Endothelial cell of umbilical vein (primary cell): ENCODE measurements around the gene DCAF11. TPM values are rescaled to one million over a fixed set of nuclear protein-coding genes. Genes with fewer than 3 reads are reported as not detected.

Experiments
- BruUV-seq: library from RNA; stranded (reverse); fragments of 400-500 nt; replicated peaks from 2 replicates; lab custom pipeline; 2021; lab: Mats Ljungman, UMichigan
- CTCF ChIA-PET: fragments of 300-600, 350-600 bp; sonication (Branson Sonifier 250); formaldehyde crosslinking; loops from one replicate; lab custom pipeline; 2021; ENCODE audit warnings: antibody characterized with exemption, inconsistent platforms; lab: Charles Lee
- POLR2A ChIA-PET: fragments of 300-600, 350-600 bp; sonication (Branson Sonifier 250); formaldehyde crosslinking; loops from one replicate; lab custom pipeline; 2021; ENCODE audit warnings: antibody characterized with exemption, inconsistent platforms; lab: Charles Lee
- DNase-seq: peaks from one replicate; pipeline ENCODE4 v3.0.0-alpha.2; 2011; ENCODE audit warnings: low read depth, low spot score
- FAIRE-seq: peaks from 2 replicates; lab custom pipeline; 2011; peaks lifted over from hg19 to GRCh38; lab: Jason Lieb, UNC
- H2AFZ ChIP-seq: 2 replicates; pipeline ENCODE4 v1.6.0; 2012; ENCODE audit warnings: low read depth, low read length, control low read depth, inconsistent platforms
- H3K27ac ChIP-seq: 2 replicates; pipeline ENCODE4 v1.5.1; 2011; ENCODE audit warnings: low read depth, mild to moderate bottlenecking, control low read depth, low read length, moderate library complexity; ENCODE audit not compliant: insufficient read depth
- H3K27me3 ChIP-seq, 2 experiments: 2 replicates each; pipeline versions ENCODE4 v1.6.0 to v1.6.1; 2011; ENCODE audit warnings: low read length in 2 of 2, mixed read lengths in 1 of 2; ENCODE audit not compliant: control insufficient read depth in 2 of 2, insufficient read depth in 2 of 2
- H3K36me3 ChIP-seq, 2 experiments: 2 replicates in 1 of 2; 3 replicates in 1 of 2; pipeline ENCODE4 v1.5.1; 2011; ENCODE audit warnings: low read length in 2 of 2, mild to moderate bottlenecking in 1 of 2, moderate library complexity in 1 of 2; ENCODE audit not compliant: control insufficient read depth in 2 of 2, insufficient read depth in 2 of 2; ENCODE audit errors: extremely low read depth in 1 of 2
- H3K4me1 ChIP-seq: 3 replicates; pipeline ENCODE4 v1.5.1; 2011; ENCODE audit warnings: mild to moderate bottlenecking, low read length; ENCODE audit not compliant: control insufficient read depth, insufficient read depth; ENCODE audit errors: extremely low read depth
- H3K4me2 ChIP-seq: 2 replicates; pipeline ENCODE4 v1.6.1; 2011; ENCODE audit warnings: low read length, control low read depth, mixed read lengths; ENCODE audit not compliant: insufficient read depth
- H3K4me3 ChIP-seq, 3 experiments: fragments of 200-600 bp in 1 of 3; sonication (generic), shearing (Covaris generic) in 1 of 3; replicated peaks in 1 of 3; 2 replicates each; pipeline ENCODE4 v1.5.1; 2011 to 2016; ENCODE audit warnings: control low read depth in 3 of 3, low read length in 3 of 3, mild to moderate bottlenecking in 2 of 3, inconsistent platforms in 1 of 3, low read depth in 1 of 3, moderate library complexity in 1 of 3; ENCODE audit not compliant: insufficient read depth in 1 of 3
- H3K79me2 ChIP-seq: 2 replicates; pipeline ENCODE4 v1.6.0; 2012; ENCODE audit warnings: low read length, inconsistent platforms; ENCODE audit not compliant: control insufficient read depth, insufficient read depth
- H3K9ac ChIP-seq: replicated peaks from 2 replicates; pipeline ENCODE3; 2011; ENCODE audit warnings: low read length, control low read depth; ENCODE audit not compliant: insufficient read depth; ENCODE audit errors: extremely low read depth
- H3K9me1 ChIP-seq: replicated peaks from 3 replicates; pipeline ENCODE4 v1.6.0; 2011; ENCODE audit warnings: mild to moderate bottlenecking, low read length; ENCODE audit not compliant: control insufficient read depth, insufficient read depth; ENCODE audit errors: extremely low read depth
- H3K9me3 ChIP-seq: replicated peaks from 2 replicates; pipeline ENCODE4 v1.5.1; 2012; ENCODE audit warnings: low read length, inconsistent platforms; ENCODE audit not compliant: control insufficient read depth, insufficient read depth
- H4K20me1 ChIP-seq: replicated peaks from 2 replicates; pipeline ENCODE3; 2011; ENCODE audit warnings: mild to moderate bottlenecking, low read length; ENCODE audit not compliant: control insufficient read depth, insufficient read depth; ENCODE audit errors: extremely low read depth
- EZH2 ChIP-seq: IDR thresholded peaks from 2 replicates; pipeline ENCODE4 v1.6.1; 2012; ENCODE audit warnings: borderline replicate concordance, low read depth, mild to moderate bottlenecking, moderate library complexity, low read length, inconsistent platforms; ENCODE audit not compliant: severe bottlenecking
- FOS ChIP-seq: IDR thresholded peaks from 2 replicates; pipeline ENCODE4 v1.6.1; 2011; ENCODE audit warnings: mild to moderate bottlenecking, low read length, moderate library complexity, borderline replicate concordance; ENCODE audit not compliant: insufficient read depth
- GATA2 ChIP-seq: IDR thresholded peaks from 2 replicates; pipeline ENCODE4 v1.7.0; 2011; ENCODE audit warnings: low read depth, mild to moderate bottlenecking, moderate library complexity, mixed read lengths, low read length; ENCODE audit not compliant: insufficient read length, insufficient read depth
- JUN ChIP-seq: IDR thresholded peaks from 2 replicates; pipeline ENCODE4 v1.6.1; 2011; ENCODE audit warnings: borderline replicate concordance, low read depth; ENCODE audit not compliant: insufficient read length, insufficient read depth
- MYC ChIP-seq: IDR thresholded peaks from one replicate; pipeline ENCODE4 v1.6.1; 2011; ENCODE audit warnings: mild to moderate bottlenecking, low read depth, low read length
- POLR2A ChIP-seq: IDR thresholded peaks from 2 replicates; pipeline ENCODE4 v1.6.1; 2012; ENCODE audit warnings: low read depth, mild to moderate bottlenecking, control low read depth, low read length
- POLR2AphosphoS5 ChIP-seq: IDR thresholded peaks from 2 replicates; pipeline ENCODE4 v1.6.1; 2012; ENCODE audit warnings: low read depth, mild to moderate bottlenecking, control low read depth, low read length, moderate library complexity; ENCODE audit not compliant: insufficient read depth
- dilution Hi-C: fragments of 300-500 bp; cut with MboI; formaldehyde crosslinking; loops from one replicate; pipeline ENCODE4 v1.15.0; 2019; ENCODE audit warnings: low sequenced_read_pairs; ENCODE audit not compliant: extremely low pct_ligation_motif_present
- intact Hi-C: fragments of 100-400 bp; cut with micrococcal nuclease; formaldehyde crosslinking; loops from one replicate; pipeline ENCODE4 v1.10.0; 2022
- polyA plus RNA-seq, 4 experiments: library from polyadenylated mRNA; depleted of rRNA in 3 of 4; stranded (reverse) in 3 of 4; unstranded in 1 of 4; fragments of >200 nt; gene quantifications; 2 replicates each; pipeline versions ENCODE4 v1.2.1 to v1.2.3, GENCODE V29; 2011 to 2012; ENCODE audit warnings: missing spikeins in 1 of 4
- total RNA-seq: library from RNA; stranded (reverse); gene quantifications from 2 replicates; pipeline ENCODE4 v1.2.3, GENCODE V29; 2021
- TF ChIP-seq, protein P1 (sequence below), 2 donors: IDR thresholded peaks; 1 replicate in 1 of 2; 2 replicates in 1 of 2; pipeline ENCODE4 v1.5.1; 2011; ENCODE audit warnings: low read length in 2 of 2, mild to moderate bottlenecking in 2 of 2, moderate library complexity in 2 of 2, control low read depth in 1 of 2, inconsistent platforms in 1 of 2, low read depth in 1 of 2; ENCODE audit not compliant: insufficient read depth in 1 of 2; ENCODE audit errors: extremely low read depth in 1 of 2
- TF ChIP-seq, protein P2 (sequence below): IDR thresholded peaks from 2 replicates; pipeline ENCODE4 v1.6.1; 2011; ENCODE audit not compliant: insufficient read depth, insufficient read length

DCAF11 gene
- total and polyA plus RNA-seq, 2 donors (not counting 3 experiments of a cell fraction or from before 2014, with no cell fraction given): 37.3 to 38.5 TPM

DNA sequence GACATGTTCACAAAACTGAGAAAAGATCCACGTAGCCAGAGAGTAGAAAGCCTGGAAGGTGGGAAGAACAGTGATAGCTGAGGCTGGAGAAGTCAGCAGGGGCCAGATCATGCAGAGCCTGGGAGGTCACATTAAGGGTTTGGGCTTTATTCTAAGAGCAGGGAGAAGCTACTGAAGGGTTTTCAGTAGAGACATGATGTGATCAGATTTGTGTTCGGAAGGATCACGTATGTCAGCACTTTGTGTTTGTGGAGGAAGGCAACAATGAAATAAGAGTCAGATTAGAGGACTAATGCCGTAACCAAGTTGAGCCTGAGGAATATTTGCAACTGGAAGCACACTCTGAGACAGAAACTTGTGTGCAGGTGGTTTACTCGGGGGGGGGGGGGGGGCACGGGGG lies 24.7 kb upstream of the DCAF11 start:
- Histone ChIP-seq H3K27ac (no peak overlapping the region), H3K27me3 (no peaks in the 10 kb centered on the region), H3K9me3 (no peaks in the 10 kb centered on the region), H2AFZ (no peak overlapping the region), H3K36me3 (no peaks in the 10 kb centered on the region), H3K4me3 (no peak overlapping the region), H3K4me1 (peaks cover 1% of the 10 kb centered on the region), H4K20me1 (no peaks in the 10 kb centered on the region), H3K4me2 (no peak overlapping the region), H3K9me1 (no peaks in the 10 kb centered on the region), H3K79me2 (no peaks in the 10 kb centered on the region), H3K9ac (no peak overlapping the region)
- FAIRE-seq (no peak), DNase-seq (no peak)
- dilution Hi-C loops: no loop called here
- TF ChIP-seq FOS: no peak
- no peak for TF ChIP-seq POLR2A
- no peak for TF ChIP-seq GATA2
- no peak for TF ChIP-seq EZH2
- BruUV-seq: no TSS peak
- POLR2A ChIA-PET: interaction anchor here (2.1 kb wide), 1 partner anchor 32 kb away, joined by 8 read pairs; no protein-coding TSS in a partner anchor
- intact Hi-C loops: loop anchor here (1.0 kb wide), 3 partner anchors 32 to 76 kb away; partner anchors contain the start of gene IRF9
- CTCF ChIA-PET: interaction anchor here (0.6 to 9.6 kb wide), 13 partner anchors 9 to 424 kb away, joined by 3 to 319 read pairs (median 11); partner anchors contain the start of genes CARMIL3, DCAF11 and NRL

DNA sequence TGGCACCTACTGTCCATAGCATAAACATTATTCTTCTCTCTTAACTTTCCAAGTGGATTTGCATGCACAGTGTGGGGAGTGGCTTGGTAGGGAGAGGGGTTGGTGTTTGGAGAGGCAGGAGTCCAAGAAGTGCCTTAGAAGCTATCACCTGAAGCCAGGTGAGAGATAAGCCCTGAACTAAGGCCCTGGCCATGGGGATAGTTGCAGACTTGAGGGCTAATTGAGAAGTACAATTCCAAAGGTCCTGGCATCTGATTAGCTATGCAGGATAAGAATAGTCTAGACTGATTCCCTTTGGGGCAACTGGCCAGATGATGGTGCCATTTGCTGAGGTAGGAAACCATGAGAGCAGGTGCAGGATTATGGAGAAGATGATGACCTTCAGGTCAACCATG lies 22.5 kb upstream of the DCAF11 start:
- H2AFZ ChIP-seq: no peak overlapping the region
- intact Hi-C loops (no loop called here), dilution Hi-C loops (no loop called here)
- no peak overlapping the region for H3K9ac ChIP-seq
- no peaks in the 10 kb centered on the region for H3K36me3 ChIP-seq
- no peak overlapping the region for H3K27ac ChIP-seq
- no peaks in the 10 kb centered on the region for H3K9me3 ChIP-seq
- ChIA-PET CTCF (interaction anchor here (0.8 to 9.6 kb wide), 6 partner anchors 11 to 50 kb away, joined by 3 to 319 read pairs (median 27); partner anchors contain the start of genes DCAF11 and NRL), POLR2A (no interaction called here)
- peaks cover 4% of the 10 kb centered on the region for H3K79me2 ChIP-seq
- no TSS peak for BruUV-seq
- DNase-seq (no peak), FAIRE-seq (no peak)
- H3K4me2 ChIP-seq: no peak overlapping the region
- peaks cover 9% of the 10 kb centered on the region for H3K4me1 ChIP-seq
- no peak for TF ChIP-seq GATA2
- TF ChIP-seq, protein P1, sequence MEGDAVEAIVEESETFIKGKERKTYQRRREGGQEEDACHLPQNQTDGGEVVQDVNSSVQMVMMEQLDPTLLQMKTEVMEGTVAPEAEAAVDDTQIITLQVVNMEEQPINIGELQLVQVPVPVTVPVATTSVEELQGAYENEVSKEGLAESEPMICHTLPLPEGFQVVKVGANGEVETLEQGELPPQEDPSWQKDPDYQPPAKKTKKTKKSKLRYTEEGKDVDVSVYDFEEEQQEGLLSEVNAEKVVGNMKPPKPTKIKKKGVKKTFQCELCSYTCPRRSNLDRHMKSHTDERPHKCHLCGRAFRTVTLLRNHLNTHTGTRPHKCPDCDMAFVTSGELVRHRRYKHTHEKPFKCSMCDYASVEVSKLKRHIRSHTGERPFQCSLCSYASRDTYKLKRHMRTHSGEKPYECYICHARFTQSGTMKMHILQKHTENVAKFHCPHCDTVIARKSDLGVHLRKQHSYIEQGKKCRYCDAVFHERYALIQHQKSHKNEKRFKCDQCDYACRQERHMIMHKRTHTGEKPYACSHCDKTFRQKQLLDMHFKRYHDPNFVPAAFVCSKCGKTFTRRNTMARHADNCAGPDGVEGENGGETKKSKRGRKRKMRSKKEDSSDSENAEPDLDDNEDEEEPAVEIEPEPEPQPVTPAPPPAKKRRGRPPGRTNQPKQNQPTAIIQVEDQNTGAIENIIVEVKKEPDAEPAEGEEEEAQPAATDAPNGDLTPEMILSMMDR (IDR thresholded peaks at IDR 0.05; ENCODE audit: extremely low read depth in 1 of 2, insufficient read depth in 1 of 2, low read depth in 1 of 2, low read length in 2 of 2): no peak
- TF ChIP-seq MYC: no peak
- no peak for TF ChIP-seq FOS
- TF ChIP-seq, protein P2, sequence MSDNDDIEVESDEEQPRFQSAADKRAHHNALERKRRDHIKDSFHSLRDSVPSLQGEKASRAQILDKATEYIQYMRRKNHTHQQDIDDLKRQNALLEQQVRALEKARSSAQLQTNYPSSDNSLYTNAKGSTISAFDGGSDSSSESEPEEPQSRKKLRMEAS: no peak
- no peak for TF ChIP-seq EZH2
- no peak for TF ChIP-seq POLR2A
- no peak for TF ChIP-seq POLR2AphosphoS5
- TF ChIP-seq JUN: no peak
- no peaks in the 10 kb centered on the region for H3K9me1 ChIP-seq
- no peaks in the 10 kb centered on the region for H3K27me3 ChIP-seq
- no peaks in the 10 kb centered on the region for H4K20me1 ChIP-seq
- H3K4me3 ChIP-seq: no peak overlapping the region
